HG03571 (cell line): Measurements from ENCODE around the gene KDM2A.

Experiments
- ATAC-seq: cut with Tn5 transposase; IDR thresholded peaks from one replicate; pipeline ENCODE4 v1.9.1; 2021; ENCODE audit not compliant: unreplicated experiment

KDM2A gene

DNA sequence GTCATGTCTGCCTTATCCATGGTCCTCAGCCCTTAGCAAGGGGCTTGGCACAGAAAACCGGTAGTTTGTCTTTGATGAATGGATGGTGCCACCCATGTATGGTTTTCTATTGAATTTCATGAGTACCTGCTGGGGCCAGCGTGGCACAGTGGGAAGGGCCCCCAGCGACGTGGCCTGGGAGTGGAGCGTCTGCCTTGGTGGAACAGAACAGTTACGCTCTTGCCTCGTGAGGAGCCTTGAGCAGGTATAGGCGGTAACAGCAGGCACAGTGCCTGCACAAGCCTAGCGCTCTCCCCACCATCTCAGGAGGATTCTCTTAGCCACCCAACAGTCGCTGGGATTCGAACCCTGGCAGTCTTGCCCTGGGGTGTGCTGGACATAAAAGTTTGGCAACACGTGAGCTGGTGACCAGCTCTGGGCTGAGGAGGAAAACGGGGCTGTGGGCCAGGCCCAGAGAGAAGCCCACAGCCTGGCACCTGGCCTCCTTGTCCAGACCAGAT lies 181.2 kb downstream of the KDM2A start:
- ATAC-seq = no peak

DNA sequence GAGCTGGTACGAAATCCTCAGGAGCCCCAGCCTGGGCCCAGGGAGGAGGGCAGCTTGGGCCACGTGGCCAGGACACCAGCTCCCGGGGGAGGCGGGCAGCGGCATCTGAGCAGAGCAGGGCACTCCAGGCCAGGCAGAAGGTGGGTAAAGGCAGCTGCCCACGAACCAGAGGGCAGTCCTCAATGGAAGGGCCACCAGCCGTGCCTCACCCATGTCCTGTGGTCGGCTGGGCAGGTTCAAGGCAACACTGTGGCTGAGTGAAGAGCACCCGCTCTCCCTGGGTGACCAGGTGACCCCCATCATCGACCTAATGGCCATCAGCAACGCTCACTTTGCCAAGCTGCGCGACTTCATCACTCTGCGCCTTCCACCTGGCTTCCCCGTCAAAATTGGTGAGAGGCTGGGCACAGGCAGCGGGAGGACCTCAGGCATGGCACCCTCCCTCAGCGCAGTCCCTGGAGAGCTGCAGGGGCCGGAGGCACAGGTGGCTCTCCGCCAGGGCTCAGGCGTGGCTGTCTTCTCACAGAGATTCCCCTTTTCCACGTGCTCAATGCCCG lies 181.8 kb downstream of the KDM2A start:
- no peak for ATAC-seq

DNA sequence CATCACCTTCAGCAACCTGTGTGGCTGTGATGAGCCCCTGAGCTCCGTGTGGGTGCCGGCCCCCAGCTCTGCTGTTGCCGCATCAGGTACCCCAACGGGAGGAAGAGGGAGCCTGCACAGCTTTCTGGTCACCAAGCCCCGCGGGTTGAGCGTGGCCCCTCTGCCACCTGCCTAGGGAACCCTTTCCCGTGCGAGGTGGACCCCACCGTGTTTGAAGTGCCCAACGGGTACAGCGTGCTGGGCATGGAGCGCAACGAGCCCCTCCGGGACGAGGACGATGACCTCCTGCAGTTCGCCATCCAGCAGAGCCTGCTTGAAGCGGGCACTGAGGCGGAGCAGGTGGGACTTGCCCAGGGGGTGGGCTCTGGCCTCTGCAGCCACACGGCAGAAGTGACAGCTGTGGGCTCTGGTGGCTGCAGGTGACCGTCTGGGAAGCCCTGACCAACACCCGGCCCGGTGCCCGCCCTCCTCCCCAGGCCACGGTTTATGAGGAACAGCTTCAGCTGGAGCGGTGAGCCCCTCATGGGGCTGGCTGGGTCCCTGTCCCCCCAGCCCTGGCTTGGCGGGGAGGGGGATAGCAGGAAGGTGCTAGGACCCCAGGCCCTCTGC lies 182.4 kb downstream of the KDM2A start:
- ATAC-seq = no peak

DNA sequence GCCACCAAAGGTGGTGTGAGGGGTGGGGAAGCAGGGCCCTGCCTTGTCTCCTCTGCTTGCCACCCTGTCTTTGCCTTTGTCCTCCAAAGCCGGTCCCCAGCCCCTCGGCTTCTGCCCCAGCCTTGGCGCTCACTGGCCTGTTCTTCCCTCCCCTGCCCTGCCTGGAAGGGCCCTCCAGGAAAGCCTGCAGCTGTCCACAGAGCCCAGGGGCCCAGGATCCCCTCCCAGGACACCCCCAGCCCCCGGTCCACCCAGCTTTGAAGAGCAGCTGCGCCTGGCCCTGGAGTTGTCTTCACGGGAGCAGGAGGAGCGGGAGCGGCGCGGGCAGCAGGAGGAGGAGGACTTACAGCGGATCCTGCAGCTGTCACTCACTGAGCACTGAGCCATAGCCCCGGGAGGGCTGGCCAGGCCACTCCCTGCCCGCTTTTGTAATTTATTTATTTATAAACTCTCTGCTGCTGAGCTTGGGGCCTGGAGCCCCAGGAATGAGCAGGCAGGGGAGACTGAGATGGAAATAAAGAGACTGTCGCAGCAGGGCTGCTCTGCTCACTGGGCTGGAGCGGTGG lies 183.0 kb downstream of the KDM2A start:
- ATAC-seq = no peak

DNA sequence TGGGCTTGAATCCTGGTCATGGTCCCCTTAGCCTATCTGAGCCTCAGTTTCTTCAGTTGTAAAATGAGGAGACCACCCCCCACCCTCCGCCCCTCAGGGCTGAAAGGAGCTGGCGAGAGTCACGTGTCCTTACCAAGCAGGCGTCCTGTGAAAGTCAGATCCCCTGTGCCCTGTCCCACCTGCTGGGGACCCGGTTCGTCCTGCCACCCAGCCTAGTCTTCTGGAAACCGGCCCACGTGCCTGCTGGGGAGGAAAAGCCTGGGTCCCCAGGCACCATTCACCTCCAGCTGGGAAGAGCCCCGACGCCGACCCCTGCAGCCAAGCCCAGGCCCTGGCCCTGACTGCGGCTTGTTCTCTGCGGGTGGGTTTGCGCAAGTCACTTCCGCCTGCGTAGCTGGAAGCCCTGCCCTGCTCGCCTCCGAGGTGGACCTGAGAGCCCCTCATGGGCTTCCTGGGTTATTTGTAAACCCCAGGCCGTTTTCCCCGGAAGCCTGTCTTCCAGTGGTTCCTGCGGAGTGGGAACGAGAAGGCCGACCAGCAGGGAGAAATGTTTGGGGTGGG lies 183.6 kb downstream of the KDM2A start:
- ATAC-seq = no peak

DNA sequence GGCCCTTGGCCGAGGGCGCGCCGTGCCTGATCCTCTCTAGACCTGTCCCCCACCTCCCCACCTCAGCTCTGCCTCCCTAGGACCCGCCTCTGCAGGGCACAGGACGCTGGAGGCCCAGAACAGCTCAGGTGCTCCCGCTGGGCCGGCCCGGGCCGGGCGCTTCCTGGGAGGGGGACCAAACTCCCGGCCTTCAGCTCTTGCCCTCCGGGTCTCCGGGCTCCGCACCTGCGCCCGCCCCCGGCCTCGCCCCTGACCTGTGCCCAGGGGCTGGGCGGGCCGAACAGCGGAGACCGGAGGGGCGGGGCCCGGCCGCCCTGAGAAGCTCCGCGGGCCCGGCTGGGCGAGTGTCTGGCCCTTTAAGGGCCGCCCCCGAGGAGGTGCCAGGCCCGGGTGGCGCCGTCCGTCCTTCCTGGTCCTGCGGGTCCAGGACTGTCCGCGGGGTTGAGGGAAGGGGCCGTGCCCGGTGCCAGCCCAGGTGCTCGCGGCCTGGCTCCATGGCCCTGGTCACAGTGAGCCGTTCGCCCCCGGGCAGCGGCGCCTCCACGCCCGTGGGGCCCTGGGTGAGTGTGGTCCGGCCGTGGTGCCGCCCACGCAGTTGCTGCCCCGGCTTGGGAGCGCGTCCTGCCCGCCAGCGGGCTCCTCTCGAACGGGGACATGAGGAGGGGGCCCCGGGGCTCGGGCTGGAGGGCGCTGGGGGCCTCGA lies 184.2 kb downstream of the KDM2A start, which contains the start of gene SSH3:
TSS of gene SSH3 (plus strand) at position 399 of the 703 bp plus-strand sequence. CDS start at position 495, 96 bp downstream.
- ATAC-seq = no peak

DNA sequence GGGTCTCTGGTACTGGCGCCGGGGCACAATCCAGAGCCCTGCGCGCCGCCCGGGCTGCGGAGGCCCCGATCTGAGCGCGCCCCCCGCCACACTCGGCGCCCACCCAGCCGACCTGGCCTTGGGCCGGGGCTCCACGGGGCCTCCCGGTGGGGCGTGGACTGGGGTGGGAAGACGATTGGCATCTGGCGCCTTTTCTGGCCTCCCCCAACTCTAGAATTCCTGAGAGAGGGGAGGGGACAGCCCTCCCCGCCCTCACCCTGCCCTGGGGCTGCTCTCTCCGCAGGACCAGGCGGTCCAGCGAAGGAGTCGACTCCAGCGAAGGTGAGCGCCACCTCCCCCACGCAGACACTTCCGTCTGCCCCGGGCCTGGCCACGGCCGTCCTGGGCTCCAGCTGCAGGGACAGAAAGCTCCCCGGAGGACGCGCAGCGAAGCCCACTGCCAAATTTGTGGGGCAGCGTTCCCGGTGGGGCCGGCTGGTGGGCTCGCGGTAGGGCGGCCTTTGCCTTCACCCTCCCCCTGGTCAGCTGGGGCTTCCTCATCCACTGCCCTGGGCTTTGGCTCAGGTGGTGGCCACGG lies 184.9 kb downstream of the KDM2A start:
- ATAC-seq = no peak

DNA sequence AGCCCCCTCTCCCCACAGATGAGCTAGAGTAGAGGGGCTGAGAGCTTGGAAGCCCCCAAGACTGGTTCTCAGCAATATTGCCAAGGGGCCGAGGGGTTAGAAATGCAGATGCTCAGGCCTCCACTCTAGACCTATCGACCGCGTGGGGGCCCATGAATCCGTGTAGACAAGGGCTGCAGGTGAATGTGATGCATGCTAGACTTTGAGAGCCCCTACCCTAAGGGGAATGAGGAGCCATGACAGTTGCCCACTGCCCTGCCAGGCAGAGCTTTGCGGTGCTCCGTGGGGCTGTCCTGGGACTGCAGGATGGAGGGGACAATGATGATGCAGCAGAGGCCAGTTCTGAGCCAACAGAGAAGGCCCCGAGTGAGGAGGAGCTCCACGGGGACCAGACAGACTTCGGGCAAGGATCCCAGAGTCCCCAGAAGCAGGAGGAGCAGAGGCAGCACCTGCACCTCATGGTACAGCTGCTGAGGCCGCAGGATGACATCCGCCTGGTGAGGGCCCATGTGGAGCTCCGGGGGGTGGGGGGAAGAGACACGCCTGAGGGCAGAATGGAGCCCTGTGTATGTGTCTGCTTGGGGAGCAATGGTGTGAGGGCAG lies 185.5 kb downstream of the KDM2A start:
- ATAC-seq = no peak

DNA sequence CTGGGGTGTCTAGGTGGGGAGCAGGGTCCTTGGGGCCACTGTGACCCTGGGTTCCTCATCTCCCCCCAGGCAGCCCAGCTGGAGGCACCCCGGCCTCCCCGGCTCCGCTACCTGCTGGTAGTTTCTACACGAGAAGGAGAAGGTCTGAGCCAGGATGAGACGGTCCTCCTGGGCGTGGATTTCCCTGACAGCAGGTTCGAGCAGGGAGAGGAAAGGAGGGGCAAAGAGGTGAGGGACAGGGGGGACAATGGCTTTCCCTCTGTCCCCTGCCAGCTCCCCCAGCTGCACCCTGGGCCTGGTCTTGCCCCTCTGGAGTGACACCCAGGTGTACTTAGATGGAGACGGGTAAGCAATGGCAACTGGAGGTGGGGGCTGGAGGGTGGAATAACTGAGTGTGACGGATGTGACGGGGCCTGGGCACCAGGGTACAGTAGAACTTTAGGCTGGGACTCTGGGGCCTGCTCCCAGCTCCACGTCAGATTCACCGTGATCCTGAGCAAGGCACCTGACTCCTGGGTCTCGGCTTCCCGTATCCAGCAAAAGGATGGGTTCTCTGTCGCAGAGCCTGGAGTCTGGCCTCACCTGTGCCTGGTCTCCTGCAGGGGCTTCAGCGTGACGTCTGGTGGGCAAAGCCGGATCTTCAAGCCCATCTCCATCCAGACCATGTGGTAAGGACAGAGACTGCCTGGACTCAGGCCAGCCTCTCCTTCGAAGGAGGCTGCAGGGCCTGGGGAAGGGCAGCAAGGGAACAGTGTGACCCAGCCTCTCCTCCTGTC lies 187.9 kb downstream of the KDM2A start:
- no peak for ATAC-seq

DNA sequence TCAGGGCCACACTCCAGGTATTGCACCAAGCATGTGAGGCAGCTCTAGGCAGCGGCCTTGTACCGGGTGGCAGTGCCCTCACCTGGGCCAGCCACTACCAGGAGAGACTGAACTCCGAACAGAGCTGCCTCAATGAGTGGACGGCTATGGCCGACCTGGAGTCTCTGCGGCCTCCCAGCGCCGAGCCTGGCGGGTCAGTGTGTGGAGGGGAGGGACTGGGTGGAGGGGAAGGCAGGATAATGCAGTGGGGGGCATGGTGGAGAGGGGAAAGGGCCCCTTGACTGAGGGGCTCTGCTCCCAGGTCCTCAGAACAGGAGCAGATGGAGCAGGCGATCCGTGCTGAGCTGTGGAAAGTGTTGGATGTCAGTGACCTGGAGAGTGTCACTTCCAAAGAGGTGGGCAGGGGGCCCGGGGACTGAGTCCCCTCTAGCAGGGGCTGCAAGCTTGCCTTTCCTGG lies 188.5 kb downstream of the KDM2A start:
- no peak for ATAC-seq
